ENCODE data around the gene ARID4B. TPM values are rescaled to one million over a fixed set of nuclear protein-coding genes. Genes with fewer than 3 reads are reported as not detected.
"Not testable (repeated sequence)": the region's sequence is repeated elsewhere in the genome, so short reads cannot be mapped to it uniquely, and the experiment has no call there.

The ARID4B gene
- total RNA-seq, 1 experiment from 2014 or later = 17.6 TPM

DNA sequence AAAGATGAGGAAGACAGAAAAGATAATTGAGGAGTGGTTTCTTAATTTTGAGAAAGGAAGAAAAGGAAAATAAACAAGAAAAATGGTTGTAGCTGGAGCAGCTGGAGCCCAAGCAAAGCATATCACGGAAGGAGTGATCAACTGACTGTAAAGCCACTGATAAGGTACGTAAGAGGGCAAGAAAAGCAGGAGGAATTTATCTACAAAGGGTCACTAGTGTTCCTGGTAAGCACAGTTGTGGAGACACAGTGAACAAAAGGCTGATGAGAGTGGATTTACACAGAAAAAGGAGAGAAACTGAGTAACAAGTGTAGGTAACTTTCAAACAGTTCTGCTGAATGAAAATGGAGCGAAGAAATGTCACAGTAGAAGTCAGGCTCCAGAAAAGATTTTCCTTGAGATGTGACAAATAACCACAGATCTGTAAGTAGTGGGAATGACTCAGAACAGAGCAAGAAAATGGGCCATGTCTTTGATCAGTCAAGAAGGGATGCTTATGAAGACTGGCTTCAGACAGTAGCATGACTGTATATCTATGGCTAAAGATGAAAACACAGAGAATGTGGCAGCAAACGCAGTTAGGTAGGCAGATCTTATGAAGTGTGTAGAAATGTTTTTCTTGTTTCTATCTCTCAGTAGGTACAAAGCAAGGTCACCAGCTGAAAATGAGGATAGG is 121.3 kb downstream of the ARID4B start:
- CTCF ChIA-PET = no interaction called here
- H3K4me1 ChIP-seq (ENCODE audit: insufficient read depth, low read length, poor library complexity, severe bottlenecking) = no peaks in the 10 kb centered on the region
- BruUV-seq (replicated peaks) = no TSS peak
- H3K9me3 ChIP-seq (ENCODE audit: low read depth, low read length, poor library complexity, severe bottlenecking) = no peaks in the 10 kb centered on the region
- no peak for TF ChIP-seq EZH2 (IDR thresholded peaks at IDR 0.05; ENCODE audit: borderline replicate concordance, low read depth, low read length, poor library complexity, severe bottlenecking)
- TF ChIP-seq, protein P1, sequence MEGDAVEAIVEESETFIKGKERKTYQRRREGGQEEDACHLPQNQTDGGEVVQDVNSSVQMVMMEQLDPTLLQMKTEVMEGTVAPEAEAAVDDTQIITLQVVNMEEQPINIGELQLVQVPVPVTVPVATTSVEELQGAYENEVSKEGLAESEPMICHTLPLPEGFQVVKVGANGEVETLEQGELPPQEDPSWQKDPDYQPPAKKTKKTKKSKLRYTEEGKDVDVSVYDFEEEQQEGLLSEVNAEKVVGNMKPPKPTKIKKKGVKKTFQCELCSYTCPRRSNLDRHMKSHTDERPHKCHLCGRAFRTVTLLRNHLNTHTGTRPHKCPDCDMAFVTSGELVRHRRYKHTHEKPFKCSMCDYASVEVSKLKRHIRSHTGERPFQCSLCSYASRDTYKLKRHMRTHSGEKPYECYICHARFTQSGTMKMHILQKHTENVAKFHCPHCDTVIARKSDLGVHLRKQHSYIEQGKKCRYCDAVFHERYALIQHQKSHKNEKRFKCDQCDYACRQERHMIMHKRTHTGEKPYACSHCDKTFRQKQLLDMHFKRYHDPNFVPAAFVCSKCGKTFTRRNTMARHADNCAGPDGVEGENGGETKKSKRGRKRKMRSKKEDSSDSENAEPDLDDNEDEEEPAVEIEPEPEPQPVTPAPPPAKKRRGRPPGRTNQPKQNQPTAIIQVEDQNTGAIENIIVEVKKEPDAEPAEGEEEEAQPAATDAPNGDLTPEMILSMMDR (conservative IDR thresholded peaks at IDR 0.05; ENCODE audit: low read depth, low read length) = no peak
- DNase-seq (ENCODE audit: low spot score) = no peak
- H3K4me3 ChIP-seq (ENCODE audit: low read depth, low read length, poor library complexity, severe bottlenecking) = no peak overlapping the region
- POLR2A ChIA-PET (ENCODE audit: low non-redundant PET) = no interaction called here
- no peaks in the 10 kb centered on the region for H3K36me3 ChIP-seq (ENCODE audit: insufficient read depth, low read length, poor library complexity, severe bottlenecking)
- intact Hi-C loops (cut with micrococcal nuclease; ENCODE audit: unreplicated experiment) = no loop called here
- H3K27me3 ChIP-seq (replicated peaks; ENCODE audit: insufficient read depth, low read depth, low read length, poor library complexity) = no peaks in the 10 kb centered on the region
- H3K27ac ChIP-seq (ENCODE audit: low read depth, low read length, poor library complexity, severe bottlenecking) = no peak overlapping the region

DNA sequence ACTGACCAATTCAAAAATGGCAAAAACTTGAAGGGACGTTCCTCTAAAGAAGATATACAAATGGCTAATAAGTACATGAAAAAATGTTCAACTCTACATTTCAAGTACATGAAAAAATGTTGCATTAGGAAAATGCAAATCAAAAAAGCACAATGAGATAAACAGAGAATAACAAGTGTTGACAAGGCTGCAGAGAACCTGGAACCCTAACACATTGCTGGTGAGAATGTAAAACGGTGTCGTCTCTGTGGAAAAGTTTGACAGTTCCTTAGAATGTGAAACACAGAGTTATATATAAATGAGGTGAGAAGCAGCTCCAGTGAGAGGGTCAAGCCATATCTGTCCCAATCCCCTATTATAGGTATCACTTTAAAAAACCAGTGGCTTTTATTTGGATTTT is 122.3 kb downstream of the ARID4B start:
- Histone ChIP-seq H3K36me3 (ENCODE audit: insufficient read depth, low read length, poor library complexity, severe bottlenecking) (no peaks in the 10 kb centered on the region), H3K4me3 (ENCODE audit: low read depth, low read length, poor library complexity, severe bottlenecking) (no peak overlapping the region), H3K27ac (ENCODE audit: low read depth, low read length, poor library complexity, severe bottlenecking) (no peak overlapping the region), H3K9me3 (ENCODE audit: low read depth, low read length, poor library complexity, severe bottlenecking) (no peaks in the 10 kb centered on the region), H3K4me1 (ENCODE audit: insufficient read depth, low read length, poor library complexity, severe bottlenecking) (no peaks in the 10 kb centered on the region), H3K27me3 (replicated peaks; ENCODE audit: insufficient read depth, low read depth, low read length, poor library complexity) (no peaks in the 10 kb centered on the region)
- POLR2A ChIA-PET (ENCODE audit: low non-redundant PET) = no interaction called here
- intact Hi-C loops (cut with micrococcal nuclease; ENCODE audit: unreplicated experiment) = no loop called here
- no TSS peak for BruUV-seq (replicated peaks)
- CTCF ChIA-PET = no interaction called here
- no peak for DNase-seq (ENCODE audit: low spot score)
- TF ChIP-seq, protein P1 (conservative IDR thresholded peaks at IDR 0.05; ENCODE audit: low read depth, low read length) = no peak
- no peak for TF ChIP-seq EZH2 (IDR thresholded peaks at IDR 0.05; ENCODE audit: borderline replicate concordance, low read depth, low read length, poor library complexity, severe bottlenecking)

DNA sequence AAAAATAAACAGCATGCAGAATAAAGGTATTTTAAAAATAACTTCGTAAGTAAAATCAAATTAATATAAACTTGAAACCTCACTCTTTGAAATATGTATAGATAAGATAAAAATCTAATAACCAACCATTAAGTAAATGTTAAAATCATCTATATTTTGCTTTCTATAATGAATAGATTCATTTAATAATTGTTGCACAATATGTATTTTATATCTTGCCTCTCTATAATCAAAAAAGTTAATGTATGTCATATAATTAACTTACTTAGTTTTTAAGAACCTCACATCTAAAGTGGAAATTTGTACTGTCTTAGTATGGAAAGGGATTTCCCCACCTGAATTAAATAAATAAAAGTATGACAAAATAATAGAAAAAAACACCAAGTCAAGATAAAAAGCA is 124.6 kb downstream of the ARID4B start:
- no peak overlapping the region for H3K4me3 ChIP-seq (ENCODE audit: low read depth, low read length, poor library complexity, severe bottlenecking)
- no peaks in the 10 kb centered on the region for H3K4me1 ChIP-seq (ENCODE audit: insufficient read depth, low read length, poor library complexity, severe bottlenecking)
- ChIA-PET POLR2A (ENCODE audit: low non-redundant PET) (no interaction called here), CTCF (no interaction called here)
- TF ChIP-seq EZH2 (IDR thresholded peaks at IDR 0.05; ENCODE audit: borderline replicate concordance, low read depth, low read length, poor library complexity, severe bottlenecking) = no peak
- TF ChIP-seq, protein P1 (conservative IDR thresholded peaks at IDR 0.05; ENCODE audit: low read depth, low read length) = no peak
- H3K27me3 ChIP-seq (replicated peaks; ENCODE audit: insufficient read depth, low read depth, low read length, poor library complexity) = no peaks in the 10 kb centered on the region
- BruUV-seq (replicated peaks) = no TSS peak
- H3K36me3 ChIP-seq (ENCODE audit: insufficient read depth, low read length, poor library complexity, severe bottlenecking) = no peaks in the 10 kb centered on the region
- no peak overlapping the region for H3K27ac ChIP-seq (ENCODE audit: low read depth, low read length, poor library complexity, severe bottlenecking)
- intact Hi-C loops (cut with micrococcal nuclease; ENCODE audit: unreplicated experiment) = no loop called here
- DNase-seq (ENCODE audit: low spot score) = no peak
- no peaks in the 10 kb centered on the region for H3K9me3 ChIP-seq (ENCODE audit: low read depth, low read length, poor library complexity, severe bottlenecking)

DNA sequence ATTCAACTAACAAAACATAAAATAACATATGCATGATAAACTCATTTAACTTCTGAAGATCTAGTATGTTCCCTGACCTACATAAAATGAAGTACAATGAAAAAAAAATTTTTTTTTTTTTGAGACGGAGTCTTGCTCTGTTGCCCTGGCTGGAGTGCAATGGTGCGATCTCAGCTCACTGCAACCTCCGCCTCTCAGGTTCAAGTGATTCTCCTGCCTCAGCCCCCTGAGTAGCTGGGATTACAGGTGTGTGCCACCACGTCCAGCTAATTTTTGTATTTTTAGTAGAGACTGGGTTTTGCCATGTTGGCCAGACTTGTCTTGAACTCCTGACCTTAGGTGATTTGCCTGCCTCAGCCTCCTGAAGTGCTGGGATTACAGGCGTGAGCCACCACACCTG is 125.5 kb downstream of the ARID4B start:
- CTCF ChIA-PET; H3K27me3 ChIP-seq (replicated peaks; ENCODE audit: insufficient read depth, low read depth, low read length, poor library complexity); BruUV-seq (replicated peaks); POLR2A ChIA-PET (ENCODE audit: low non-redundant PET); H3K4me1 ChIP-seq (ENCODE audit: insufficient read depth, low read length, poor library complexity, severe bottlenecking); H3K27ac ChIP-seq (ENCODE audit: low read depth, low read length, poor library complexity, severe bottlenecking); H3K9me3 ChIP-seq (ENCODE audit: low read depth, low read length, poor library complexity, severe bottlenecking); intact Hi-C loops (cut with micrococcal nuclease; ENCODE audit: unreplicated experiment); H3K36me3 ChIP-seq (ENCODE audit: insufficient read depth, low read length, poor library complexity, severe bottlenecking); DNase-seq (ENCODE audit: low spot score); H3K4me3 ChIP-seq (ENCODE audit: low read depth, low read length, poor library complexity, severe bottlenecking): not testable (repeated sequence)

Measured in A673 (cell line).